Panc1 (cell line): ENCODE data around the gene KRTAP9-1. TPM values are rescaled to one million over a fixed set of nuclear protein-coding genes. Genes with fewer than 3 reads are reported as not detected.

Experiments
- total RNA-seq: library from RNA; stranded (reverse); gene quantifications from one replicate; pipeline ENCODE4 v1.2.1, GENCODE V29; 2021; ENCODE audit not compliant: unreplicated experiment

The KRTAP9-1 gene
- total RNA-seq, 1 experiment from 2014 or later = not detected

Other genes with a start within 250 kb of the KRTAP9-1 start
- gene KRT39, start 222.9 kb upstream of the KRTAP9-1 start, total RNA-seq = not detected
- not detected for gene KRT40, start 205.6 kb upstream of the KRTAP9-1 start, total RNA-seq
- gene KRTAP3-3, start 195.7 kb upstream of the KRTAP9-1 start, total RNA-seq = not detected
- gene KRTAP3-2, start 190.0 kb upstream of the KRTAP9-1 start, total RNA-seq = not detected
- gene KRTAP3-1, start 180.8 kb upstream of the KRTAP9-1 start, total RNA-seq = not detected
- gene KRTAP1-5, start 162.7 kb upstream of the KRTAP9-1 start, total RNA-seq = not detected
- not detected for gene KRTAP1-4, start 159.7 kb upstream of the KRTAP9-1 start, total RNA-seq
- gene KRTAP1-3, start 155.0 kb upstream of the KRTAP9-1 start, total RNA-seq = not detected
- not detected for gene KRTAP1-1, start 148.4 kb upstream of the KRTAP9-1 start, total RNA-seq
- not detected for gene KRTAP2-1, start 142.6 kb upstream of the KRTAP9-1 start, total RNA-seq
- not detected for gene KRTAP2-2, start 134.7 kb upstream of the KRTAP9-1 start, total RNA-seq
- not detected for gene KRTAP2-3, start 129.8 kb upstream of the KRTAP9-1 start, total RNA-seq
- gene KRTAP2-4, start 124.0 kb upstream of the KRTAP9-1 start, total RNA-seq = not detected
- gene KRTAP4-7, start 105.7 kb upstream of the KRTAP9-1 start, total RNA-seq = not detected
- not detected for gene KRTAP4-8, start 91.7 kb upstream of the KRTAP9-1 start, total RNA-seq
- not detected for gene KRTAP4-16, start 87.7 kb upstream of the KRTAP9-1 start, total RNA-seq
- gene KRTAP4-9, start 84.5 kb upstream of the KRTAP9-1 start, total RNA-seq = not detected
- not detected for gene KRTAP4-11, start 71.5 kb upstream of the KRTAP9-1 start, total RNA-seq
- not detected for gene KRTAP4-12, start 65.7 kb upstream of the KRTAP9-1 start, total RNA-seq
- not detected for gene KRTAP4-6, start 49.3 kb upstream of the KRTAP9-1 start, total RNA-seq
- not detected for gene KRTAP4-5, start 40.1 kb upstream of the KRTAP9-1 start, total RNA-seq
- gene KRTAP4-4, start 29.1 kb upstream of the KRTAP9-1 start, total RNA-seq = not detected
- gene KRTAP4-3, start 21.7 kb upstream of the KRTAP9-1 start, total RNA-seq = not detected
- not detected for gene KRTAP4-2, start 11.7 kb upstream of the KRTAP9-1 start, total RNA-seq
- gene KRTAP4-1, start 5.0 kb upstream of the KRTAP9-1 start, total RNA-seq = not detected
- gene KRTAP9-2, start 36.8 kb downstream of the KRTAP9-1 start, total RNA-seq = not detected
- not detected for gene KRTAP9-3, start 42.6 kb downstream of the KRTAP9-1 start, total RNA-seq
- gene KRTAP9-8, start 48.1 kb downstream of the KRTAP9-1 start, total RNA-seq = not detected
- not detected for gene KRTAP9-4, start 59.8 kb downstream of the KRTAP9-1 start, total RNA-seq
- gene KRTAP9-9, start 65.5 kb downstream of the KRTAP9-1 start, total RNA-seq = not detected
- gene KRTAP9-6, start 75.5 kb downstream of the KRTAP9-1 start, total RNA-seq = not detected
- gene KRTAP9-7, start 85.8 kb downstream of the KRTAP9-1 start, total RNA-seq = not detected
- gene KRTAP29-1, start 113.0 kb downstream of the KRTAP9-1 start, total RNA-seq = not detected
- gene KRTAP16-1, start 119.4 kb downstream of the KRTAP9-1 start, total RNA-seq = not detected
- not detected for gene KRTAP17-1, start 125.8 kb downstream of the KRTAP9-1 start, total RNA-seq
- gene KRT33A, start 160.9 kb downstream of the KRTAP9-1 start, total RNA-seq = not detected
- not detected for gene KRT33B, start 179.9 kb downstream of the KRTAP9-1 start, total RNA-seq
- gene KRT34, start 192.4 kb downstream of the KRTAP9-1 start, total RNA-seq = not detected
- gene KRT31, start 207.7 kb downstream of the KRTAP9-1 start, total RNA-seq = not detected
- not detected for gene KRT37, start 234.7 kb downstream of the KRTAP9-1 start, total RNA-seq